ENCODE measurements around the gene EIF4E1B.
"Not testable (repeated sequence)": the region's sequence is repeated elsewhere in the genome, so short reads cannot be mapped to it uniquely, and the experiment has no call there.

The EIF4E1B gene

GRCh38 chr5:176629853-176630680, at the start of gene EIF4E1B, which contains the start of gene SNCB:
Gene EIF4E1B, plus strand, starts transcription at chr5:176630675. Its CDS starts 12,113 bp downstream, at chr5:176642788.
Gene SNCB, minus strand, starts transcription at chr5:176630534. Its CDS starts 880 bp downstream, at chr5:176629654.
- no peak for DNase-seq

- no peak for DNase-seq
Measured at GRCh38 chr5:176581361-176581760, 49.1 kb upstream of the EIF4E1B start.

GRCh38 chr5:176583076-176583475, 47.4 kb upstream of the EIF4E1B start:
- DNase-seq: no peak

GRCh38 chr5:176587398-176587797, 43.1 kb upstream of the EIF4E1B start:
- DNase-seq: no peak

- no peak for DNase-seq
Measured at GRCh38 chr5:176588297-176588696, 42.2 kb upstream of the EIF4E1B start.

GRCh38 chr5:176589039-176589769, 41.3 kb upstream of the EIF4E1B start:
- DNase-seq: no peak

GRCh38 chr5:176590035-176590717, 40.3 kb upstream of the EIF4E1B start:
- peak; percentile 7 for DNase-seq

GRCh38 chr5:176591667-176592066, 38.8 kb upstream of the EIF4E1B start:
- not testable (repeated sequence) for DNase-seq

GRCh38 chr5:176592573-176592972, 37.9 kb upstream of the EIF4E1B start:
- no peak for DNase-seq

GRCh38 chr5:176593273-176593869, 37.1 kb upstream of the EIF4E1B start:
- DNase-seq: no peak

GRCh38 chr5:176594554-176594953, 35.9 kb upstream of the EIF4E1B start:
- DNase-seq: no peak

- no peak for DNase-seq
Measured at GRCh38 chr5:176595386-176595943, 35.0 kb upstream of the EIF4E1B start.

GRCh38 chr5:176596069-176596644, 34.3 kb upstream of the EIF4E1B start:
- no peak for DNase-seq

GRCh38 chr5:176596689-176597416, 33.6 kb upstream of the EIF4E1B start:
- no peak for DNase-seq

GRCh38 chr5:176597417-176598389, 32.8 kb upstream of the EIF4E1B start:
- no peak for DNase-seq

- not testable (repeated sequence) for DNase-seq
Measured at GRCh38 chr5:176599749-176600430, 30.6 kb upstream of the EIF4E1B start.

- DNase-seq: no peak
Measured at GRCh38 chr5:176601901-176602482, 28.5 kb upstream of the EIF4E1B start.

GRCh38 chr5:176603091-176603490, 27.4 kb upstream of the EIF4E1B start:
- no peak for DNase-seq

- no peak for DNase-seq
Measured at GRCh38 chr5:176606032-176606431, 24.4 kb upstream of the EIF4E1B start.

Data from DMS79 (cell line).